M059J (cell line): ENCODE results near the gene SRXN1. TPM values are rescaled to one million over a fixed set of nuclear protein-coding genes. Genes with fewer than 3 reads are reported as not detected.
"Not testable (repeated sequence)": the region's sequence is repeated elsewhere in the genome, so short reads cannot be mapped to it uniquely, and the experiment has no call there.

Source experiments
- DNase-seq: peaks from one replicate; pipeline ENCODE4 v3.0.0-alpha.2; 2012; ENCODE audit warnings: low read depth
- total RNA-seq: library from RNA; depleted of rRNA; stranded (reverse); fragments of >200 nt; shearing (Covaris generic); gene quantifications from 2 replicates; pipeline ENCODE4 v1.2.3, GENCODE V29; 2014

The SRXN1 gene
- total RNA-seq, 1 experiment from 2014 or later = 53.7 TPM

- no peak for DNase-seq
These were observed 3.0 kb upstream of the SRXN1 start for GRCh38 chr20:655726-656624.

GRCh38 chr20:654417-654750, 1.4 kb upstream of the SRXN1 start:
- DNase-seq = no peak

GRCh38 chr20:653590-654416, 803 bp upstream of the SRXN1 start:
- DNase-seq = no peak

GRCh38 chr20:652615-653109, 338 bp downstream of the SRXN1 start:
- DNase-seq = peak; percentile 52

- peak; percentile 22 for DNase-seq
These were observed 1.0 kb downstream of the SRXN1 start for GRCh38 chr20:651713-652614.

- no peak for DNase-seq
These were observed 2.0 kb downstream of the SRXN1 start for GRCh38 chr20:650954-651353.

GRCh38 chr20:650281-650680, 2.7 kb downstream of the SRXN1 start:
- no peak for DNase-seq

- no peak for DNase-seq
These were observed 5.5 kb downstream of the SRXN1 start for GRCh38 chr20:647479-648019.

- DNase-seq = no peak
These were observed 6.1 kb downstream of the SRXN1 start for GRCh38 chr20:646868-647233.

- peak; percentile 29 for DNase-seq
These were observed 6.7 kb downstream of the SRXN1 start for GRCh38 chr20:646107-646867.

GRCh38 chr20:645318-646106, 7.5 kb downstream of the SRXN1 start:
- peak; percentile 64 for DNase-seq

GRCh38 chr20:644692-645317, 8.2 kb downstream of the SRXN1 start:
- no peak for DNase-seq

- DNase-seq = no peak
These were observed 10.4 kb downstream of the SRXN1 start for GRCh38 chr20:642398-643174.

GRCh38 chr20:642013-642397, 11.0 kb downstream of the SRXN1 start:
- not testable (repeated sequence) for DNase-seq

GRCh38 chr20:641516-641875, 11.5 kb downstream of the SRXN1 start:
- DNase-seq = peak; percentile 38

- DNase-seq = no peak
These were observed 12.1 kb downstream of the SRXN1 start for GRCh38 chr20:640674-641515.

GRCh38 chr20:638579-638978, 14.4 kb downstream of the SRXN1 start:
- DNase-seq = no peak

- DNase-seq = no peak
These were observed 15.4 kb downstream of the SRXN1 start for GRCh38 chr20:637559-637958.
